Measurements from ENCODE around the gene KIF26A.

DNA sequence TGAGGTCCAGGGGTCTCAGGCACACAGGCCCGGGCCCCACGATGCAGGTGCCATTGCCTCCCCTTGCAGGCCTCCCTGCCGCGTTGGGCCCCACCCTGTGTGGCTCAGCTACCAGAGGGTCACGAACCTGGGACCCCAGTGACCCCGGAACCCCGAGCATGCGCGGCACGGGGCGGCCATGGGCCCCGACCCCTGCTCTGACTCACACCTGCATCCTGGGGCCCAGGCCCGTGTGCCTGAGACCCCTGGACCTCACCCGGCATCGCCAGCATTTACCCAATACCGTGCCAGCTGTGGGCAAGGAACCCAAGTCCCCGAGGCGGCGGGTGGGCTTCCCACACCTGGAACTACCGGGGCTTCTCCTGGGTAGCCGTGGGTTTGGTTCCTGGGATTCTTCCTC lies 25.2 kb downstream of the KIF26A start:
- TF ChIP-seq, protein P1, sequence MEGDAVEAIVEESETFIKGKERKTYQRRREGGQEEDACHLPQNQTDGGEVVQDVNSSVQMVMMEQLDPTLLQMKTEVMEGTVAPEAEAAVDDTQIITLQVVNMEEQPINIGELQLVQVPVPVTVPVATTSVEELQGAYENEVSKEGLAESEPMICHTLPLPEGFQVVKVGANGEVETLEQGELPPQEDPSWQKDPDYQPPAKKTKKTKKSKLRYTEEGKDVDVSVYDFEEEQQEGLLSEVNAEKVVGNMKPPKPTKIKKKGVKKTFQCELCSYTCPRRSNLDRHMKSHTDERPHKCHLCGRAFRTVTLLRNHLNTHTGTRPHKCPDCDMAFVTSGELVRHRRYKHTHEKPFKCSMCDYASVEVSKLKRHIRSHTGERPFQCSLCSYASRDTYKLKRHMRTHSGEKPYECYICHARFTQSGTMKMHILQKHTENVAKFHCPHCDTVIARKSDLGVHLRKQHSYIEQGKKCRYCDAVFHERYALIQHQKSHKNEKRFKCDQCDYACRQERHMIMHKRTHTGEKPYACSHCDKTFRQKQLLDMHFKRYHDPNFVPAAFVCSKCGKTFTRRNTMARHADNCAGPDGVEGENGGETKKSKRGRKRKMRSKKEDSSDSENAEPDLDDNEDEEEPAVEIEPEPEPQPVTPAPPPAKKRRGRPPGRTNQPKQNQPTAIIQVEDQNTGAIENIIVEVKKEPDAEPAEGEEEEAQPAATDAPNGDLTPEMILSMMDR (conservative IDR thresholded peaks at IDR 0.05): no peak
- no peak for TF ChIP-seq ZFX (IDR thresholded peaks at IDR 0.05)
